B cell (primary cell): ENCODE results near the gene SRGAP2B. TPM values are rescaled to one million over a fixed set of nuclear protein-coding genes. Genes with fewer than 3 reads are reported as not detected.
"Not testable (repeated sequence)": the region's sequence is repeated elsewhere in the genome, so short reads cannot be mapped to it uniquely, and the experiment has no call there.

Source experiments
- ATAC-seq: fragments of 200-7000 bp; cut with Tn5 transposase; one replicate; pipeline ENCODE4 v1.10.0; 2021; ENCODE audit warnings: low read depth, mild to moderate bottlenecking, moderate number of reproducible peaks, moderate library complexity
- CTCF ChIA-PET: fragments of 350-600 bp; sonication (Branson Sonifier 250); formaldehyde crosslinking; loops from one replicate; lab custom pipeline; 2021; ENCODE audit warnings: antibody characterized with exemption, inconsistent platforms; lab: Charles Lee
- POLR2A ChIA-PET: fragments of 350-600 bp; sonication (Branson Sonifier 250); formaldehyde crosslinking; loops from one replicate; lab custom pipeline; 2021; ENCODE audit warnings: antibody characterized with exemption; lab: Charles Lee
- DNase-seq: peaks from one replicate; pipeline ENCODE4 v3.0.0; 2013
- H2AFZ ChIP-seq: 2 replicates; pipeline ENCODE4 v1.6.1; 2012; ENCODE audit warnings: mild to moderate bottlenecking, low read depth, low read length; ENCODE audit not compliant: insufficient read depth, poor library complexity, severe bottlenecking
- H3K27ac ChIP-seq, 2 donors: 1 replicate in 1 of 2; 2 replicates in 1 of 2; pipeline ENCODE4 v1.5.1; 2012 to 2013; ENCODE audit warnings: low read length in 2 of 2, mild to moderate bottlenecking in 2 of 2, moderate library complexity in 1 of 2
- H3K27me3 ChIP-seq, 4 experiments: fragments of 200-600 bp in 1 of 4; sonication (generic) in 1 of 4; replicated peaks in 1 of 4; 1 replicate in 2 of 4; 2 replicates in 2 of 4; pipeline versions ENCODE4 v1.6.1 to v1.7.0; 2013 to 2016; ENCODE audit warnings: low read length in 3 of 4, mild to moderate bottlenecking in 2 of 4, mixed read lengths in 1 of 4, moderate library complexity in 1 of 4; ENCODE audit not compliant: insufficient read depth in 4 of 4, control insufficient read depth in 3 of 4; ENCODE audit errors: control extremely low read depth in 1 of 4
- H3K36me3 ChIP-seq, 2 experiments: replicated peaks in 1 of 2; 1 replicate in 1 of 2; 2 replicates in 1 of 2; pipeline versions ENCODE4 v1.6.1 to v1.7.1; 2013; ENCODE audit warnings: low read length in 1 of 2; ENCODE audit not compliant: insufficient read depth in 2 of 2, control insufficient read depth in 1 of 2; ENCODE audit errors: control extremely low read depth in 1 of 2, extremely low read depth in 1 of 2
- H3K4me1 ChIP-seq, 2 donors: fragments of 200-600 bp in 1 of 2; sonication (generic) in 1 of 2; 1 replicate in 1 of 2; 2 replicates in 1 of 2; pipeline versions ENCODE4 v1.5.1 to v1.6.1; 2013 to 2017; ENCODE audit warnings: low read length in 2 of 2; ENCODE audit not compliant: control insufficient read depth in 2 of 2, insufficient read depth in 2 of 2
- H3K4me2 ChIP-seq: replicated peaks from 2 replicates; pipeline ENCODE3; 2012; ENCODE audit warnings: mild to moderate bottlenecking, low read depth, low read length; ENCODE audit not compliant: poor library complexity, severe bottlenecking
- H3K4me3 ChIP-seq, 5 experiments: fragments of 200-600 bp in 1 of 5; sonication (generic) in 1 of 5; 1 replicate in 3 of 5; 2 replicates in 2 of 5; pipeline versions ENCODE4 v1.5.1 to v1.7.0; 2011 to 2016; ENCODE audit warnings: low read length in 4 of 5, mild to moderate bottlenecking in 4 of 5, low read depth in 2 of 5, control low read depth in 1 of 5, moderate library complexity in 1 of 5; ENCODE audit not compliant: insufficient read depth in 1 of 5; ENCODE audit errors: control extremely low read depth in 1 of 5, extremely low read depth in 1 of 5
- H3K79me2 ChIP-seq: fragments of 200-600 bp; sonication (generic); one replicate; pipeline ENCODE4 v1.6.0; 2016; ENCODE audit warnings: low read length; ENCODE audit not compliant: control insufficient read depth, insufficient read depth
- H3K9ac ChIP-seq: fragments of 200-600 bp; sonication (generic); 2 replicates; pipeline ENCODE4 v1.6.1; 2017; ENCODE audit warnings: mild to moderate bottlenecking, low read length, moderate library complexity
- H3K9me3 ChIP-seq, 3 donors: one replicate each; pipeline versions ENCODE4 v1.6.1 to v1.7.1; 2013; ENCODE audit warnings: low read length in 2 of 3; ENCODE audit not compliant: control insufficient read depth in 2 of 3, insufficient read depth in 1 of 3; ENCODE audit errors: control extremely low read depth in 1 of 3
- H4K20me1 ChIP-seq: 2 replicates; pipeline ENCODE4 v1.6.0; 2012; ENCODE audit warnings: mild to moderate bottlenecking, low read length; ENCODE audit not compliant: insufficient read depth, control insufficient read depth, poor library complexity, severe bottlenecking
- H3K27ac Mint-ChIP-seq: one replicate; pipeline ENCODE4 v1.8.0; 2021; ENCODE audit warnings: mixed read lengths
- H3K27me3 Mint-ChIP-seq: one replicate; pipeline ENCODE4 v1.8.0; 2021; ENCODE audit warnings: mixed read lengths
- H3K4me1 Mint-ChIP-seq: one replicate; pipeline ENCODE4 v1.8.0; 2021; ENCODE audit warnings: mixed read lengths
- H3K4me3 Mint-ChIP-seq: one replicate; pipeline ENCODE4 v1.8.0; 2021; ENCODE audit warnings: mixed read lengths
- H3K9me3 Mint-ChIP-seq: one replicate; pipeline ENCODE4 v1.8.0; 2022; ENCODE audit warnings: mixed read lengths; ENCODE audit not compliant: insufficient read depth
- WGBS: methylation state at CpG from one replicate; pipeline ENCODE4 v1.1.5; 2013; ENCODE audit warnings: missing lambda C conversion rate; ENCODE audit not compliant: insufficient coverage; 5-methylcytosine and 5-hydroxymethylcytosine counted together
- intact Hi-C: fragments of 100-400 bp; cut with micrococcal nuclease; formaldehyde crosslinking; loops from one replicate; pipeline ENCODE4 v1.10.0; 2022
- polyA plus RNA-seq: library from polyadenylated mRNA; depleted of rRNA; stranded (reverse); fragments of >200 nt; gene quantifications from 2 replicates; pipeline ENCODE4 v1.2.3, GENCODE V29; 2012
- total RNA-seq, 2 donors: library from RNA; stranded (reverse); fragments of 120-200 nt in 1 of 2; gene quantifications; 1 replicate in 1 of 2; 2 replicates in 1 of 2; pipeline versions ENCODE4 v1.2.3 to v1.2.4, GENCODE V29; 2013 to 2022

The SRGAP2B gene
- total and polyA plus RNA-seq, 2 donors (not counting 1 experiment from before 2014, with no cell fraction given) = 3.0 to 36.5 TPM

DNA sequence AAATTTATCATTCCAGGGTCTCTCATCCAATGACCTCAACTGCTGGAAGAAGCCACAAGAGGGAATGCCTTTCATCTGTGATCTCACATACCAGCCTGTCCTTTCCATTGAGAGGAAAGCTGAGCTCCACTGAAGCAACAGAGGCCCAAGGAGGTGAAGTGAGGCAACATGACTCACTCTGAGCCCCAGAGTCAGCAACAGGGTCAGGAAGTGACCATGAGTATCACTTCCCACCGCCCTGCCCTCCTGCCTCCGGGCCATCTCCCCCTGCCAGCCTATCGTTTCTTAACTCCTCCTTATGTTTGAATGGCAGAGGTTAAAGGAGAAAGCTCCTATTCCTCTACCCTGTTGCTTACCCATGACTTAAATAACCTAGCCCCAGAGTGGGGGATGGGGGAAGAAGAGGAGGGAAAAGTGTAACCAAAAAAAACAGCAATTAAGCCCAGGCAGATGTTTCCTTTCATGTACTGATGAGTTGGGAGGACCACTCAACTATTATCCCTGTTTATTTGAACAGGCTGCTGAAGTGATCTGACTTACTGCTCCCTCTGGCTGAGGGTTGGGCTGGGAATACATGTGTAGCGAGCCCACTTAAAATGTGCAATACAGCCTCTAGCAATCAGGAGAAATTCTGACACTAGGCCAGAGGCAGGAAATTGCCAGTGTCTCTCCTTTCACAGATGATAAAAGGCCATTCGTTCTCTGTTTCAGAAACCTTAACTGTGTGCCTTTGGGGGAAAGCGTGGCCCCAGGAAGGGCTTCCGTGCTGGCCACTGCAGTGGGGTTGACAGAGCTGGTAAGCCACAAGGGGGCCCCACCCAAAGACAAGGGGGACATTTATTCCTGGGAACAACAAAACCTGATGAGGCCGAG is 177.7 kb downstream of the SRGAP2B start:
- H3K4me3 Mint-ChIP-seq, H3K36me3 ChIP-seq, CTCF ChIA-PET, H3K4me1 ChIP-seq, DNase-seq, H3K27ac Mint-ChIP-seq, H2AFZ ChIP-seq, H3K27ac ChIP-seq, H3K79me2 ChIP-seq, POLR2A ChIA-PET, H3K4me1 Mint-ChIP-seq, H4K20me1 ChIP-seq, H3K9me3 Mint-ChIP-seq, H3K4me2 ChIP-seq, intact Hi-C loops, H3K9ac ChIP-seq, H3K27me3 ChIP-seq, H3K4me3 ChIP-seq, H3K27me3 Mint-ChIP-seq, H3K9me3 ChIP-seq: not testable (repeated sequence)
- ATAC-seq = peak; percentile 34
- no CpG with 5 or more reads among the region's 8 CpGs for WGBS

DNA sequence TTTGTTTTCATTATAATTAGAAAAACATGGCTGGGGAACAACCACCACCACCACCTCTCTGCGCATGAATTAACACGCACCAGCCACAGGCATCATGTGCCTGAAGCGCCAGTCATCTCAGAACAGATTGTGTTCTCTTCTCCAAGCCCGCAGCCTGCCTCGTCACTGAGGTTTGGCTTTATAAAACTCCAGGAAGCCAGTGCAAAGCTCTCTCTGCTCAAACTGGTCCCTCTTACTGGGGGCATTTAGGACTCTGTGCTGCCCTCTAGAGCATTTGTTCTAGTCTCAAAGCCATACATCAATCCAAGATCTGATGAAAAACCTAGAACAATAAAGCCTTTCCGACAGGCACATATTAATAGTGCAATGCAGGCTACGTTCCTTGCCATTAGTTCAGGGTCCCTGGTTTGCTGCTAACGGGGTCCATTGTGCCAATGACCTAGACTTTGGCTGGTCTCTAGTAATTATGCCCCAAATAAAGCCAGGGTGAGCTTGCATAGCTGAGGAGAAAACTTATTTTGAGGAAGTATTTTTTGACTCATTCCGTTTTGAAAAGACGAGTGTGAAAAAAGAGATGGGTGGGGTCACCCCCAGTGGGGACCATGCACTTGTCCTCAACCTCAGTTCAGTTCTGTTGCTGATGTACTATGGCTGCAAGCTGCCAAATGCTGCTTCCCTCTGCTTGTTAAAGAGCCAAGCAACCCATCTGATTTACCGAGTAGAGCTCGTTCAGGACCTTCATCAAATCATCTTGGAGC is 181.0 kb downstream of the SRGAP2B start:
- peak; percentile 71 for ATAC-seq
- whole genome bisulfite sequencing = no CpG with 5 or more reads among the region's 12 CpGs
- H3K4me3 ChIP-seq, H3K36me3 ChIP-seq, H3K9ac ChIP-seq, H3K9me3 ChIP-seq, H2AFZ ChIP-seq, H3K4me1 Mint-ChIP-seq, DNase-seq, H3K79me2 ChIP-seq, H3K4me1 ChIP-seq, H3K27ac ChIP-seq, H3K27me3 ChIP-seq, H3K4me2 ChIP-seq, H4K20me1 ChIP-seq, H3K4me3 Mint-ChIP-seq, H3K27me3 Mint-ChIP-seq, CTCF ChIA-PET, H3K27ac Mint-ChIP-seq, POLR2A ChIA-PET, intact Hi-C loops, H3K9me3 Mint-ChIP-seq: not testable (repeated sequence)

DNA sequence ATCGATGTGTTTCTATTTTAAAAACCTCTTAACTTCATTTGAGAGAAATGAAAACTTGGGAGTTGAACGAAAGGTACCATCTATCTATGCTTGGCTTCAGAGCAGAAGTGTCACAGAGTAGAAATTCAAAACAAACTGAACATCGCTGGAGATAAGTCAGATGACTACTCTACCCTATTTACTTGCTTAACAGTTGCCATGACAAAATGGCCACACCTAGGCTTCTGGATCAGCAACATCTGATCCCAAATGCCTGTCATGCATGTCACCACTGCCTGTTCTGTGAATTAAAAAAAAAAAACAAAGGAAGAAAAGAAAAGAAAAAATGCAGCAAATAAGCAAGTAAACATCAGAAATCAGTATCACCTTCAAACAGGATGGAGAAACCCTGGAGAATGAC is 181.7 kb downstream of the SRGAP2B start:
- H3K4me3 Mint-ChIP-seq, H3K27me3 ChIP-seq, H3K27ac ChIP-seq, H3K4me1 ChIP-seq, H3K9me3 ChIP-seq, H3K9me3 Mint-ChIP-seq, ATAC-seq, intact Hi-C loops, H3K4me1 Mint-ChIP-seq, CTCF ChIA-PET, DNase-seq, H3K27me3 Mint-ChIP-seq, POLR2A ChIA-PET, H3K9ac ChIP-seq, H4K20me1 ChIP-seq, H3K4me3 ChIP-seq, H3K36me3 ChIP-seq, H2AFZ ChIP-seq, H3K4me2 ChIP-seq, H3K79me2 ChIP-seq, H3K27ac Mint-ChIP-seq: not testable (repeated sequence)
- no CpG with 5 or more reads among the region's 3 CpGs for WGBS

DNA sequence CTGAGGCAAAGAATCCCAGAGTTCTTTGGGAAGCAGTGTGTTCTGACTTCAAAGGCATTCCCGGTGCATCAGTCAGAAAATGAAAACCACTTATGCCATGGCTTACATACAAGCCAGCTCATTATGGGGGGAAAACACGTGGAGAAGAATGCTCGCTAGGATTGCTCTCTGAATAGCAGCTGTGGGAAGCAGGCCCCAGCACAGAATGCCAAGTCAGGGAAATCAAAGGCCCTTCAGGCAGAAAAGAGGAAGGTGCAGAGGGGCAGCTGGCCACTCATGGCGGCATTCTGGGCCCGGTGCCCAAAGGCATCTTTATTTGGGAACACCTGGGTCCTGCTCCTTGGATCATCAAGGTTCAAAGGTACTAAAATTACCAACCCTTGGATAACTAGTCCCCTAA is 184.4 kb downstream of the SRGAP2B start:
- H3K36me3 ChIP-seq, H3K4me3 Mint-ChIP-seq, H3K9me3 Mint-ChIP-seq: not testable (repeated sequence)

More for the DNA sequence above, 184.4 kb downstream of the SRGAP2B start:
- POLR2A ChIA-PET, H4K20me1 ChIP-seq, H3K27me3 ChIP-seq, H3K79me2 ChIP-seq, H3K27me3 Mint-ChIP-seq, ATAC-seq, H3K4me3 ChIP-seq, H3K27ac Mint-ChIP-seq, H3K4me2 ChIP-seq, DNase-seq, H3K9me3 ChIP-seq, H2AFZ ChIP-seq, intact Hi-C loops, CTCF ChIA-PET, H3K4me1 ChIP-seq, H3K4me1 Mint-ChIP-seq, H3K27ac ChIP-seq, H3K9ac ChIP-seq: not testable (repeated sequence)
- WGBS = no CpG with 5 or more reads among the region's 5 CpGs
